ENCODE results near the gene LRRC74B.
"Not testable (repeated sequence)": the region's sequence is repeated elsewhere in the genome, so short reads cannot be mapped to it uniquely, and the experiment has no call there.

The LRRC74B gene

GRCh38 chr22:21043860-21044535 lies 1.7 kb upstream of the LRRC74B start:
- Histone ChIP-seq H3K4me1 (ENCODE audit: control insufficient read depth, low read depth, low read length) (peaks cover 5% of the 10 kb centered on the region), H3K9me3 (ENCODE audit: control insufficient read depth, low read depth, low read length) (no peaks in the 10 kb centered on the region), H3K4me3 (ENCODE audit: low read length) (no peak overlapping the region), H3K27ac (ENCODE audit: low read length) (no peak overlapping the region), H3K27me3 (ENCODE audit: control insufficient read depth, insufficient read depth, low read length) (no peaks in the 10 kb centered on the region), H3K9ac (ENCODE audit: low read length) (no peak overlapping the region), H3K36me3 (ENCODE audit: control insufficient read depth, low read depth, low read length) (no peaks in the 10 kb centered on the region)

GRCh38 chr22:21044931-21045584 lies 688 bp upstream of the LRRC74B start:
- H3K4me3 ChIP-seq (ENCODE audit: low read length): peak overlapping the region; percentile 74
- no peaks in the 10 kb centered on the region for H3K36me3 ChIP-seq (ENCODE audit: control insufficient read depth, low read depth, low read length)
- H3K27ac ChIP-seq (ENCODE audit: low read length): no peak overlapping the region
- H3K9me3 ChIP-seq (ENCODE audit: control insufficient read depth, low read depth, low read length): no peaks in the 10 kb centered on the region
- H3K27me3 ChIP-seq (ENCODE audit: control insufficient read depth, insufficient read depth, low read length): no peaks in the 10 kb centered on the region
- H3K4me1 ChIP-seq (ENCODE audit: control insufficient read depth, low read depth, low read length): peaks cover 5% of the 10 kb centered on the region
- no peak overlapping the region for H3K9ac ChIP-seq (ENCODE audit: low read length)

- no peaks in the 10 kb centered on the region for H3K36me3 ChIP-seq (ENCODE audit: control insufficient read depth, low read depth, low read length)
- H3K4me1 ChIP-seq (ENCODE audit: control insufficient read depth, low read depth, low read length): peaks cover 12% of the 10 kb centered on the region
- no peak overlapping the region for H3K27ac ChIP-seq (ENCODE audit: low read length)
- no peak overlapping the region for H3K9ac ChIP-seq (ENCODE audit: low read length)
- no peak overlapping the region for H3K4me3 ChIP-seq (ENCODE audit: low read length)
- no peaks in the 10 kb centered on the region for H3K9me3 ChIP-seq (ENCODE audit: control insufficient read depth, low read depth, low read length)
- no peaks in the 10 kb centered on the region for H3K27me3 ChIP-seq (ENCODE audit: control insufficient read depth, insufficient read depth, low read length)
Measured at GRCh38 chr22:21047035-21047661, 1.4 kb downstream of the LRRC74B start.

- H3K4me1 ChIP-seq (ENCODE audit: control insufficient read depth, low read depth, low read length): peaks cover 13% of the 10 kb centered on the region
- H3K27me3 ChIP-seq (ENCODE audit: control insufficient read depth, insufficient read depth, low read length): no peaks in the 10 kb centered on the region
- no peak overlapping the region for H3K4me3 ChIP-seq (ENCODE audit: low read length)
- no peaks in the 10 kb centered on the region for H3K36me3 ChIP-seq (ENCODE audit: control insufficient read depth, low read depth, low read length)
- no peaks in the 10 kb centered on the region for H3K9me3 ChIP-seq (ENCODE audit: control insufficient read depth, low read depth, low read length)
- H3K27ac ChIP-seq (ENCODE audit: low read length): no peak overlapping the region
- no peak overlapping the region for H3K9ac ChIP-seq (ENCODE audit: low read length)
Measured at GRCh38 chr22:21047730-21048129, 2.0 kb downstream of the LRRC74B start.

GRCh38 chr22:21048448-21048847 lies 2.7 kb downstream of the LRRC74B start:
- peaks cover 13% of the 10 kb centered on the region for H3K4me1 ChIP-seq (ENCODE audit: control insufficient read depth, low read depth, low read length)
- not testable (repeated sequence) for H3K4me3 ChIP-seq (ENCODE audit: low read length); H3K9ac ChIP-seq (ENCODE audit: low read length); H3K36me3 ChIP-seq (ENCODE audit: control insufficient read depth, low read depth, low read length); H3K9me3 ChIP-seq (ENCODE audit: control insufficient read depth, low read depth, low read length); H3K27me3 ChIP-seq (ENCODE audit: control insufficient read depth, insufficient read depth, low read length); H3K27ac ChIP-seq (ENCODE audit: low read length)

GRCh38 chr22:21048965-21049364 lies 3.2 kb downstream of the LRRC74B start:
- not testable (repeated sequence) for H3K27me3 ChIP-seq (ENCODE audit: control insufficient read depth, insufficient read depth, low read length); H3K36me3 ChIP-seq (ENCODE audit: control insufficient read depth, low read depth, low read length); H3K27ac ChIP-seq (ENCODE audit: low read length); H3K4me3 ChIP-seq (ENCODE audit: low read length); H3K9ac ChIP-seq (ENCODE audit: low read length); H3K9me3 ChIP-seq (ENCODE audit: control insufficient read depth, low read depth, low read length)
- H3K4me1 ChIP-seq (ENCODE audit: control insufficient read depth, low read depth, low read length): peaks cover 13% of the 10 kb centered on the region

- Histone ChIP-seq H3K4me3 (ENCODE audit: low read length) (no peak overlapping the region), H3K27ac (ENCODE audit: low read length) (no peak overlapping the region), H3K36me3 (ENCODE audit: control insufficient read depth, low read depth, low read length) (no peaks in the 10 kb centered on the region), H3K4me1 (ENCODE audit: control insufficient read depth, low read depth, low read length) (peaks cover 11% of the 10 kb centered on the region), H3K9me3 (ENCODE audit: control insufficient read depth, low read depth, low read length) (no peaks in the 10 kb centered on the region), H3K9ac (ENCODE audit: low read length) (no peak overlapping the region), H3K27me3 (ENCODE audit: control insufficient read depth, insufficient read depth, low read length) (no peaks in the 10 kb centered on the region)
Measured at GRCh38 chr22:21051145-21051830, 5.5 kb downstream of the LRRC74B start.

GRCh38 chr22:21051831-21052400 lies 6.2 kb downstream of the LRRC74B start:
- H3K27me3 ChIP-seq (ENCODE audit: control insufficient read depth, insufficient read depth, low read length): no peaks in the 10 kb centered on the region

GRCh38 chr22:21052715-21053459 lies 7.1 kb downstream of the LRRC74B start:
- Histone ChIP-seq H3K9me3 (ENCODE audit: control insufficient read depth, low read depth, low read length) (no peaks in the 10 kb centered on the region), H3K27me3 (ENCODE audit: control insufficient read depth, insufficient read depth, low read length) (no peaks in the 10 kb centered on the region), H3K27ac (ENCODE audit: low read length) (no peak overlapping the region), H3K9ac (ENCODE audit: low read length) (no peak overlapping the region), H3K4me3 (ENCODE audit: low read length) (no peak overlapping the region), H3K4me1 (ENCODE audit: control insufficient read depth, low read depth, low read length) (peaks cover 11% of the 10 kb centered on the region), H3K36me3 (ENCODE audit: control insufficient read depth, low read depth, low read length) (no peaks in the 10 kb centered on the region)

More at GRCh38 chr22:21051831-21052400, 6.2 kb downstream of the LRRC74B start:
- H3K9me3 ChIP-seq (ENCODE audit: control insufficient read depth, low read depth, low read length): no peaks in the 10 kb centered on the region
- no peak overlapping the region for H3K4me3 ChIP-seq (ENCODE audit: low read length)
- H3K36me3 ChIP-seq (ENCODE audit: control insufficient read depth, low read depth, low read length): no peaks in the 10 kb centered on the region
- peaks cover 11% of the 10 kb centered on the region for H3K4me1 ChIP-seq (ENCODE audit: control insufficient read depth, low read depth, low read length)
- H3K27ac ChIP-seq (ENCODE audit: low read length): no peak overlapping the region
- no peak overlapping the region for H3K9ac ChIP-seq (ENCODE audit: low read length)

GRCh38 chr22:21054046-21054713 lies 8.4 kb downstream of the LRRC74B start:
- no peaks in the 10 kb centered on the region for H3K36me3 ChIP-seq (ENCODE audit: control insufficient read depth, low read depth, low read length)
- H3K27ac ChIP-seq (ENCODE audit: low read length): no peak overlapping the region
- no peak overlapping the region for H3K4me3 ChIP-seq (ENCODE audit: low read length)
- no peak overlapping the region for H3K9ac ChIP-seq (ENCODE audit: low read length)
- H3K4me1 ChIP-seq (ENCODE audit: control insufficient read depth, low read depth, low read length): peaks cover 11% of the 10 kb centered on the region
- H3K27me3 ChIP-seq (ENCODE audit: control insufficient read depth, insufficient read depth, low read length): no peaks in the 10 kb centered on the region
- no peaks in the 10 kb centered on the region for H3K9me3 ChIP-seq (ENCODE audit: control insufficient read depth, low read depth, low read length)
